Panc1 (cell line): Measurements from ENCODE around the gene SYT9. TPM values are rescaled to one million over a fixed set of nuclear protein-coding genes. Genes with fewer than 3 reads are reported as not detected.

Experiments used
- ATAC-seq: fragments of 200-7000 bp; cut with Tn5 transposase; 2 replicates; pipeline ENCODE4 v1.9.1; 2020; ENCODE audit warnings: mild to moderate bottlenecking, moderate library complexity
- BruUV-seq: library from RNA; stranded (reverse); fragments of 400-500 nt; replicated peaks from 2 replicates; lab custom pipeline; 2021; lab: Mats Ljungman, UMichigan
- CTCF ChIA-PET: fragments of 300-600 bp; sonication (Branson Sonifier 250); formaldehyde crosslinking; loops from one replicate; lab custom pipeline; 2022; ENCODE audit warnings: antibody characterized with exemption; lab: Charles Lee
- POLR2A ChIA-PET: fragments of 300-600 bp; sonication (Branson Sonifier 250); formaldehyde crosslinking; loops from one replicate; lab custom pipeline; 2022; ENCODE audit warnings: antibody characterized with exemption; lab: Charles Lee
- DNase-seq: peaks from one replicate; pipeline ENCODE4 v3.0.0-alpha.2; 2010; ENCODE audit warnings: low read depth, low spot score
- H3K27ac ChIP-seq: 2 replicates; pipeline ENCODE4 v1.5.1; 2011; ENCODE audit warnings: mild to moderate bottlenecking, low read length, inconsistent platforms
- H3K27me3 ChIP-seq: fragments of 200-500 bp; sonication (Bioruptor generic); 2 replicates; pipeline ENCODE4 v1.6.0; 2014; ENCODE audit warnings: low read length, inconsistent platforms; ENCODE audit not compliant: control insufficient read depth, insufficient read depth
- H3K36me3 ChIP-seq: fragments of 200-500 bp; sonication (Bioruptor generic); 2 replicates; pipeline ENCODE4 v1.5.1; 2014; ENCODE audit warnings: inconsistent platforms, mild to moderate bottlenecking, low read length, moderate library complexity; ENCODE audit not compliant: control insufficient read depth, insufficient read depth
- H3K4me1 ChIP-seq: 2 replicates; pipeline ENCODE4 v1.5.1; 2011; ENCODE audit warnings: inconsistent platforms, mild to moderate bottlenecking, low read length, moderate library complexity; ENCODE audit not compliant: control insufficient read depth, insufficient read depth
- H3K4me3 ChIP-seq, 2 experiments: 2 replicates each; pipeline ENCODE4 v1.5.1; 2011 to 2012; ENCODE audit warnings: low read depth in 2 of 2, low read length in 2 of 2, mild to moderate bottlenecking in 2 of 2, inconsistent platforms in 1 of 2, moderate library complexity in 1 of 2
- H3K9me3 ChIP-seq: fragments of 200-500 bp; sonication (Bioruptor generic); 2 replicates; pipeline ENCODE4 v1.5.1; 2014; ENCODE audit warnings: low read depth, mild to moderate bottlenecking, inconsistent platforms, low read length, moderate library complexity; ENCODE audit not compliant: control insufficient read depth, insufficient read depth
- POLR2AphosphoS5 ChIP-seq: IDR thresholded peaks from 2 replicates; pipeline ENCODE4 v1.6.1; 2012; ENCODE audit warnings: mild to moderate bottlenecking, low read depth, low read length, moderate library complexity
- SIN3A ChIP-seq: IDR thresholded peaks from 2 replicates; pipeline ENCODE4 v1.6.1; 2012; ENCODE audit warnings: low read depth, mild to moderate bottlenecking, low read length, moderate library complexity, borderline replicate concordance; ENCODE audit not compliant: insufficient read depth
- TCF7L2 ChIP-seq: IDR thresholded peaks from 2 replicates; pipeline ENCODE4 v1.6.1; 2011; ENCODE audit warnings: mild to moderate bottlenecking, low read depth, low read length, inconsistent platforms
- in situ Hi-C: cut with HindIII; loops from 2 replicates; pipeline ENCODE4 v1.10.0; 2016; ENCODE audit warnings: low sequenced_read_pairs, low pct_unique_long_range_greater_than_20kb
- intact Hi-C: fragments of 100-400 bp; cut with micrococcal nuclease; formaldehyde crosslinking; loops from one replicate; pipeline ENCODE4 v1.10.0; 2022; ENCODE audit not compliant: unreplicated experiment
- total RNA-seq: library from RNA; stranded (reverse); gene quantifications from one replicate; pipeline ENCODE4 v1.2.1, GENCODE V29; 2021; ENCODE audit not compliant: unreplicated experiment
- TF ChIP-seq, protein P1 (sequence below): fragments of 450-650 bp; IDR thresholded peaks from 2 replicates; pipeline ENCODE4 v1.5.1; 2017; ENCODE audit warnings: mild to moderate bottlenecking
- TF ChIP-seq, protein P2 (sequence below), 2 experiments: IDR thresholded peaks; 2 replicates each; pipeline ENCODE4 v1.6.1; 2011 to 2012; ENCODE audit warnings: low read depth in 2 of 2, control low read depth in 1 of 2, low read length in 1 of 2, mild to moderate bottlenecking in 1 of 2, moderate library complexity in 1 of 2; ENCODE audit not compliant: insufficient read depth in 1 of 2

The SYT9 gene
- total RNA-seq, 1 experiment from 2014 or later, result 3.7 TPM

GRCh38 chr11:7219491-7219890, 32.2 kb upstream of the SYT9 start:
- no peak for DNase-seq
- TF ChIP-seq, protein P1, sequence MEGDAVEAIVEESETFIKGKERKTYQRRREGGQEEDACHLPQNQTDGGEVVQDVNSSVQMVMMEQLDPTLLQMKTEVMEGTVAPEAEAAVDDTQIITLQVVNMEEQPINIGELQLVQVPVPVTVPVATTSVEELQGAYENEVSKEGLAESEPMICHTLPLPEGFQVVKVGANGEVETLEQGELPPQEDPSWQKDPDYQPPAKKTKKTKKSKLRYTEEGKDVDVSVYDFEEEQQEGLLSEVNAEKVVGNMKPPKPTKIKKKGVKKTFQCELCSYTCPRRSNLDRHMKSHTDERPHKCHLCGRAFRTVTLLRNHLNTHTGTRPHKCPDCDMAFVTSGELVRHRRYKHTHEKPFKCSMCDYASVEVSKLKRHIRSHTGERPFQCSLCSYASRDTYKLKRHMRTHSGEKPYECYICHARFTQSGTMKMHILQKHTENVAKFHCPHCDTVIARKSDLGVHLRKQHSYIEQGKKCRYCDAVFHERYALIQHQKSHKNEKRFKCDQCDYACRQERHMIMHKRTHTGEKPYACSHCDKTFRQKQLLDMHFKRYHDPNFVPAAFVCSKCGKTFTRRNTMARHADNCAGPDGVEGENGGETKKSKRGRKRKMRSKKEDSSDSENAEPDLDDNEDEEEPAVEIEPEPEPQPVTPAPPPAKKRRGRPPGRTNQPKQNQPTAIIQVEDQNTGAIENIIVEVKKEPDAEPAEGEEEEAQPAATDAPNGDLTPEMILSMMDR, result no peak
- TF ChIP-seq SIN3A (no peak), TCF7L2 (no peak), POLR2AphosphoS5 (no peak)
- TF ChIP-seq, protein P2, sequence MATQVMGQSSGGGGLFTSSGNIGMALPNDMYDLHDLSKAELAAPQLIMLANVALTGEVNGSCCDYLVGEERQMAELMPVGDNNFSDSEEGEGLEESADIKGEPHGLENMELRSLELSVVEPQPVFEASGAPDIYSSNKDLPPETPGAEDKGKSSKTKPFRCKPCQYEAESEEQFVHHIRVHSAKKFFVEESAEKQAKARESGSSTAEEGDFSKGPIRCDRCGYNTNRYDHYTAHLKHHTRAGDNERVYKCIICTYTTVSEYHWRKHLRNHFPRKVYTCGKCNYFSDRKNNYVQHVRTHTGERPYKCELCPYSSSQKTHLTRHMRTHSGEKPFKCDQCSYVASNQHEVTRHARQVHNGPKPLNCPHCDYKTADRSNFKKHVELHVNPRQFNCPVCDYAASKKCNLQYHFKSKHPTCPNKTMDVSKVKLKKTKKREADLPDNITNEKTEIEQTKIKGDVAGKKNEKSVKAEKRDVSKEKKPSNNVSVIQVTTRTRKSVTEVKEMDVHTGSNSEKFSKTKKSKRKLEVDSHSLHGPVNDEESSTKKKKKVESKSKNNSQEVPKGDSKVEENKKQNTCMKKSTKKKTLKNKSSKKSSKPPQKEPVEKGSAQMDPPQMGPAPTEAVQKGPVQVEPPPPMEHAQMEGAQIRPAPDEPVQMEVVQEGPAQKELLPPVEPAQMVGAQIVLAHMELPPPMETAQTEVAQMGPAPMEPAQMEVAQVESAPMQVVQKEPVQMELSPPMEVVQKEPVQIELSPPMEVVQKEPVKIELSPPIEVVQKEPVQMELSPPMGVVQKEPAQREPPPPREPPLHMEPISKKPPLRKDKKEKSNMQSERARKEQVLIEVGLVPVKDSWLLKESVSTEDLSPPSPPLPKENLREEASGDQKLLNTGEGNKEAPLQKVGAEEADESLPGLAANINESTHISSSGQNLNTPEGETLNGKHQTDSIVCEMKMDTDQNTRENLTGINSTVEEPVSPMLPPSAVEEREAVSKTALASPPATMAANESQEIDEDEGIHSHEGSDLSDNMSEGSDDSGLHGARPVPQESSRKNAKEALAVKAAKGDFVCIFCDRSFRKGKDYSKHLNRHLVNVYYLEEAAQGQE (IDR thresholded peaks at IDR 0.05; ENCODE audit: insufficient read depth in 1 of 2, low read depth in 2 of 2, low read length in 1 of 2), result no peak
- Histone ChIP-seq H3K27me3 (peaks cover 7% of the 10 kb centered on the region), H3K27ac (no peak overlapping the region), H3K4me3 (no peak overlapping the region), H3K9me3 (no peaks in the 10 kb centered on the region), H3K4me1 (no peaks in the 10 kb centered on the region), H3K36me3 (no peaks in the 10 kb centered on the region)
- in situ Hi-C loops, result no loop called here
- ATAC-seq, result no peak
- no TSS peak for BruUV-seq
- intact Hi-C loops, result no loop called here
- POLR2A ChIA-PET, result no interaction called here
- CTCF ChIA-PET, result no interaction called here

- Histone ChIP-seq H3K27ac (no peak overlapping the region), H3K4me1 (no peaks in the 10 kb centered on the region), H3K27me3 (peaks cover 7% of the 10 kb centered on the region), H3K4me3 (no peak overlapping the region), H3K36me3 (no peaks in the 10 kb centered on the region), H3K9me3 (no peaks in the 10 kb centered on the region)
- in situ Hi-C loops (no loop called here), intact Hi-C loops (no loop called here)
- ChIA-PET CTCF (no interaction called here), POLR2A (no interaction called here)
- no peak for TF ChIP-seq POLR2AphosphoS5
- no peak for TF ChIP-seq TCF7L2
- TF ChIP-seq, protein P1, result no peak
- no peak for TF ChIP-seq SIN3A
- TF ChIP-seq, protein P2 (IDR thresholded peaks at IDR 0.05; ENCODE audit: insufficient read depth in 1 of 2, low read depth in 2 of 2, low read length in 1 of 2), result no peak
- BruUV-seq, result no TSS peak
- ATAC-seq (no peak), DNase-seq (no peak)
Measured at GRCh38 chr11:7220636-7221035, 31.1 kb upstream of the SYT9 start.
